NCI-H2029 (cell line): Measurements from ENCODE around the gene ALKBH2.
"Not testable (repeated sequence)": the region's sequence is repeated elsewhere in the genome, so short reads cannot be mapped to it uniquely, and the experiment has no call there.

ENCODE experiments used
- DNase-seq: peaks from one replicate; lab custom pipeline; 2025; lab: John Stamatoyannopoulos, UW

The ALKBH2 gene

GRCh38 chr12:109065853-109066193 lies 27.4 kb downstream of the ALKBH2 start:
- DNase-seq, result no peak

- DNase-seq, result no peak
Observed at GRCh38 chr12:109065154-109065852, 28.0 kb downstream of the ALKBH2 start.

- DNase-seq, result no peak
Observed at GRCh38 chr12:109064143-109064542, 29.1 kb downstream of the ALKBH2 start.

- DNase-seq, result no peak
Observed at GRCh38 chr12:109058773-109059172, 34.5 kb downstream of the ALKBH2 start.

GRCh38 chr12:109057376-109057775 lies 35.9 kb downstream of the ALKBH2 start:
- no peak for DNase-seq

- DNase-seq, result no peak
Observed at GRCh38 chr12:109056891-109057290, 36.4 kb downstream of the ALKBH2 start.

GRCh38 chr12:109054520-109054919 lies 38.8 kb downstream of the ALKBH2 start:
- DNase-seq, result no peak

GRCh38 chr12:109054124-109054513 lies 39.2 kb downstream of the ALKBH2 start:
- DNase-seq, result not testable (repeated sequence)

GRCh38 chr12:109053382-109054123 lies 39.7 kb downstream of the ALKBH2 start:
- no peak for DNase-seq

GRCh38 chr12:109052414-109053323 lies 40.6 kb downstream of the ALKBH2 start, which contains the start of gene USP30:
TSS of gene USP30 (plus strand) at chr12:109052576. CDS start at chr12:109052679, 103 bp downstream.
- DNase-seq, result peak; percentile 76

GRCh38 chr12:109052097-109052413 lies 41.2 kb downstream of the ALKBH2 start:
- DNase-seq, result no peak

- not testable (repeated sequence) for DNase-seq
Observed at GRCh38 chr12:109049794-109050193, 43.5 kb downstream of the ALKBH2 start.

- DNase-seq, result not testable (repeated sequence)
Observed at GRCh38 chr12:109048706-109049105, 44.6 kb downstream of the ALKBH2 start.

- no peak for DNase-seq
Observed at GRCh38 chr12:109047081-109047805, 46.0 kb downstream of the ALKBH2 start.

GRCh38 chr12:109044241-109044640 lies 49.0 kb downstream of the ALKBH2 start:
- DNase-seq, result no peak
